Parathyroid adenoma (tissue), 2 donors: Measurements from ENCODE around the gene L3MBTL2.

Source experiments
- H2AFZ ChIP-seq: fragments of 300-600 bp; sonication (generic); one replicate; pipeline ENCODE4 v1.7.0; 2017; ENCODE audit warnings: antibody characterized with exemption, mild to moderate bottlenecking
- H3K27ac ChIP-seq: fragments of 300-600 bp; sonication (generic); one replicate; pipeline ENCODE4 v1.7.0; 2017
- H3K27me3 ChIP-seq: fragments of 300-600 bp; sonication (generic); one replicate; pipeline ENCODE4 v1.7.0; 2017; ENCODE audit warnings: low read length; ENCODE audit not compliant: control insufficient read depth, insufficient read depth
- H3K36me3 ChIP-seq: fragments of 300-600 bp; sonication (generic); one replicate; pipeline ENCODE4 v1.7.0; 2017; ENCODE audit warnings: low read length; ENCODE audit not compliant: control insufficient read depth, insufficient read depth
- H3K4me1 ChIP-seq: fragments of 300-600 bp; sonication (generic); one replicate; pipeline ENCODE4 v1.7.0; 2017; ENCODE audit warnings: control low read depth
- H3K4me2 ChIP-seq: fragments of 300-600 bp; sonication (generic); one replicate; pipeline ENCODE4 v1.7.0; 2017; ENCODE audit warnings: low read length
- H3K4me3 ChIP-seq: fragments of 300-600 bp; sonication (generic); one replicate; pipeline ENCODE4 v1.7.0; 2017; ENCODE audit warnings: low read depth, low read length
- H3K79me2 ChIP-seq: fragments of 300-600 bp; sonication (generic); one replicate; pipeline ENCODE4 v1.7.0; 2017; ENCODE audit warnings: control low read depth
- H3K9ac ChIP-seq: fragments of 300-600 bp; sonication (generic); one replicate; pipeline ENCODE4 v1.7.0; 2017; ENCODE audit warnings: mild to moderate bottlenecking
- H3K9me3 ChIP-seq: fragments of 300-600 bp; sonication (generic); one replicate; pipeline ENCODE4 v1.7.0; 2017; ENCODE audit warnings: low read length; ENCODE audit not compliant: control insufficient read depth
- CTCF ChIP-seq: fragments of 300-600 bp; sonication (generic); IDR thresholded peaks from one replicate; pipeline ENCODE4 v1.7.0; 2017; ENCODE audit warnings: antibody characterized with exemption, mild to moderate bottlenecking
- donor health status: primary hyperparathyroidism.

The L3MBTL2 gene

GRCh38 chr22:41243361-41243760 is 38.2 kb downstream of the L3MBTL2 start:
- H3K9ac ChIP-seq: no peak overlapping the region
- H3K4me3 ChIP-seq: no peak overlapping the region
- no peak overlapping the region for H3K4me2 ChIP-seq
- H2AFZ ChIP-seq: no peak overlapping the region
- H3K4me1 ChIP-seq: no peaks in the 10 kb centered on the region
- no peaks in the 10 kb centered on the region for H3K27me3 ChIP-seq
- no peaks in the 10 kb centered on the region for H3K79me2 ChIP-seq
- H3K9me3 ChIP-seq: no peaks in the 10 kb centered on the region
- no peaks in the 10 kb centered on the region for H3K36me3 ChIP-seq
- no peak for TF ChIP-seq CTCF
- H3K27ac ChIP-seq: no peak overlapping the region

- Histone ChIP-seq H3K27ac (no peak overlapping the region), H3K36me3 (no peaks in the 10 kb centered on the region)
These were observed 40.9 kb downstream of the L3MBTL2 start for GRCh38 chr22:41245917-41246499.

GRCh38 chr22:41247703-41248102 is 42.6 kb downstream of the L3MBTL2 start:
- no peak for TF ChIP-seq CTCF
- H3K27ac ChIP-seq: no peak overlapping the region
- H3K4me2 ChIP-seq: no peak overlapping the region
- no peaks in the 10 kb centered on the region for H3K9me3 ChIP-seq
- H3K4me3 ChIP-seq: no peak overlapping the region
- H3K9ac ChIP-seq: no peak overlapping the region
- H3K4me1 ChIP-seq: no peaks in the 10 kb centered on the region
- no peaks in the 10 kb centered on the region for H3K79me2 ChIP-seq
- H3K36me3 ChIP-seq: no peaks in the 10 kb centered on the region
- no peak overlapping the region for H2AFZ ChIP-seq
- H3K27me3 ChIP-seq: no peaks in the 10 kb centered on the region

More at GRCh38 chr22:41245917-41246499, 40.9 kb downstream of the L3MBTL2 start:
- no peak for TF ChIP-seq CTCF
- Histone ChIP-seq H3K4me3 (no peak overlapping the region), H3K4me1 (no peaks in the 10 kb centered on the region), H3K9ac (no peak overlapping the region), H3K4me2 (no peak overlapping the region), H2AFZ (no peak overlapping the region), H3K27me3 (no peaks in the 10 kb centered on the region), H3K9me3 (no peaks in the 10 kb centered on the region), H3K79me2 (no peaks in the 10 kb centered on the region)

GRCh38 chr22:41248314-41248713 is 43.2 kb downstream of the L3MBTL2 start:
- no peak overlapping the region for H3K9ac ChIP-seq
- H2AFZ ChIP-seq: no peak overlapping the region
- H3K4me3 ChIP-seq: no peak overlapping the region
- H3K27me3 ChIP-seq: no peaks in the 10 kb centered on the region
- H3K9me3 ChIP-seq: no peaks in the 10 kb centered on the region
- no peaks in the 10 kb centered on the region for H3K36me3 ChIP-seq
- no peak for TF ChIP-seq CTCF
- no peaks in the 10 kb centered on the region for H3K79me2 ChIP-seq
- H3K4me1 ChIP-seq: no peaks in the 10 kb centered on the region
- no peak overlapping the region for H3K4me2 ChIP-seq
- no peak overlapping the region for H3K27ac ChIP-seq

GRCh38 chr22:41248758-41249157 is 43.6 kb downstream of the L3MBTL2 start:
- no peak overlapping the region for H3K4me3 ChIP-seq
- no peak overlapping the region for H2AFZ ChIP-seq
- H3K9me3 ChIP-seq: no peaks in the 10 kb centered on the region
- no peak overlapping the region for H3K4me2 ChIP-seq
- H3K9ac ChIP-seq: no peak overlapping the region
- no peaks in the 10 kb centered on the region for H3K79me2 ChIP-seq
- no peaks in the 10 kb centered on the region for H3K4me1 ChIP-seq
- TF ChIP-seq CTCF: no peak
- H3K36me3 ChIP-seq: no peaks in the 10 kb centered on the region
- H3K27ac ChIP-seq: no peak overlapping the region
- no peaks in the 10 kb centered on the region for H3K27me3 ChIP-seq
